GM10266 (cell line): Measurements from ENCODE around the gene ZBP1.

Experiments
- DNase-seq: peaks from one replicate; pipeline ENCODE4 v3.0.0; 2012; ENCODE audit errors: extremely low spot score
- TF ChIP-seq, protein P1 (sequence below): IDR thresholded peaks from 2 replicates; pipeline ENCODE4 v1.5.1; 2012; ENCODE audit warnings: mild to moderate bottlenecking, low read depth; ENCODE audit not compliant: control insufficient read depth, insufficient read depth; ENCODE audit errors: missing control alignments

Gene ZBP1

DNA sequence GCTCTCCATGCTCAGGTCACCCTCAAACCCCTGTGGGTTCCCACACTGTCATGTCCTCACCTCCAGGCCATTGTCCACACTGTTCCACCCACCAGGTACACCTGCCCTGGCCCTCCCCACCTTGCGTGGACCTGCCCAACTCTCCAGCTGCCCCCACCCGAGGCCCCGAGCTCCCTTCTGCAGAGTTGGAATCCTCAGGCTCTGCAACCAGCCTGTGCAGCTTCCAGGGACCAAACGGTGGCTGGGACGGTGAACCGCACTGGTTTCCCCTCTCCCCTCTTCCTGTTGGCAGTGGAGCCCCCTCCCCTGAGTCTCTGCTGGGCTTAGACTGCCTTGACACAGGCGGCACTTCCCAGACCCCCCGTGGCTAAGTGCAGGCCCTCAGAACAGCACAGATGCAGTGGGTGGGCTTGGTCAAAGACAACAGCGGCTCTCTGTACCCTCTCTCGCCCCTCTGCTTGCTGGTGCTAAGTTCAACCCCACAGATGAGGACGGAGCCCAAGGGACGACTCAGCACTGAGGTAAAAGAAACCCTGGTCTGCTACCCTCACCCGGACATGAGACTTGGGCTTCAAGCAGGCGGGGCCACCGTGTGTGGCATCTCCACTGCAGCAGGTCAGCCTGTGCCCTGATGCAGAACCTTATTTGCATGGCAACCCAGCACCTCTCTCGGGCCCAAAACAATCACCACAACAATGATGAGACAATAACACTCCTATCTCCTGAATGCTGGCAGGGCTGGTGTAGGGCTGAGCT lies 11.0 kb downstream of the ZBP1 start:
- DNase-seq: no peak
- TF ChIP-seq, protein P1, sequence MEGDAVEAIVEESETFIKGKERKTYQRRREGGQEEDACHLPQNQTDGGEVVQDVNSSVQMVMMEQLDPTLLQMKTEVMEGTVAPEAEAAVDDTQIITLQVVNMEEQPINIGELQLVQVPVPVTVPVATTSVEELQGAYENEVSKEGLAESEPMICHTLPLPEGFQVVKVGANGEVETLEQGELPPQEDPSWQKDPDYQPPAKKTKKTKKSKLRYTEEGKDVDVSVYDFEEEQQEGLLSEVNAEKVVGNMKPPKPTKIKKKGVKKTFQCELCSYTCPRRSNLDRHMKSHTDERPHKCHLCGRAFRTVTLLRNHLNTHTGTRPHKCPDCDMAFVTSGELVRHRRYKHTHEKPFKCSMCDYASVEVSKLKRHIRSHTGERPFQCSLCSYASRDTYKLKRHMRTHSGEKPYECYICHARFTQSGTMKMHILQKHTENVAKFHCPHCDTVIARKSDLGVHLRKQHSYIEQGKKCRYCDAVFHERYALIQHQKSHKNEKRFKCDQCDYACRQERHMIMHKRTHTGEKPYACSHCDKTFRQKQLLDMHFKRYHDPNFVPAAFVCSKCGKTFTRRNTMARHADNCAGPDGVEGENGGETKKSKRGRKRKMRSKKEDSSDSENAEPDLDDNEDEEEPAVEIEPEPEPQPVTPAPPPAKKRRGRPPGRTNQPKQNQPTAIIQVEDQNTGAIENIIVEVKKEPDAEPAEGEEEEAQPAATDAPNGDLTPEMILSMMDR: no peak

DNA sequence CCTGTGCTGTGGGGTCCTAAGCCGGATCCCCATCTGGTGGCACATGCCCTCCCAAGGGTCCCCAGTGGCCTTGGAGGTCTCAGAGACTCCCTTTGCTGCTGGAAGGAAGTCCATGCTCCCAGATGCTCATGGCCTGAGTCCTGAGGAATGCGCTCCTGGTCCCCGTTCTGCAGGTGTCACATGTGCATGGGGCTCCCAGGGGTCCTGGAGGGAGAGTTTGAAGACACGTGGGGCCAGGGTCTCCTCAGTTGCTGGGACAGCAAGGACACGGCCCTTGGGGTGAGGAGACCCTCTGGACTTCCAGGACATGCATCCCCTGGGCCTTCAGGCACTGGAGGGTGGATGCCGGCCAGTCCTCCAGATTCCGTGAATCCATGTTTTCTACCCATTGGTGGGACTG lies 11.7 kb downstream of the ZBP1 start:
- TF ChIP-seq, protein P1: no peak
- no peak for DNase-seq

DNA sequence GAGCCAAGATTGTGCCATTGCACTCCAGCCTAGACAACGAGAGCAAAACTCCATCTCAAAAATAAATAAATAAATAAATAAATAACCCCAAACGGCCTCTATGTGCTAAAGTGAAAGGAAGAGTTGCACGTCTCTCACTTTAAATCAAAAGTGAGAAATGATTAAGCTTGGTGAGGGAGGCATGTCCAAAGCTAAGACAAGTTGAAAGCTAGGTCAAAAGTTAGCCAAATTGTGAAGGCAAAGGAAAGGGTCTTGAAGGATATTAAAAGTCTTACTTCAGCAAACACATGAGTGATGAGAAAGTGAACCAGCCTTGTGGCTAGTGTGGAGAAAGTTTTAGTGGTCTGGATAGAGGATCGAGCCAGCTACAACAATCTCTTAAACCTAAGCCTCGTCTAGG lies 14.3 kb downstream of the ZBP1 start:
- TF ChIP-seq, protein P1: no peak
- DNase-seq: no peak

DNA sequence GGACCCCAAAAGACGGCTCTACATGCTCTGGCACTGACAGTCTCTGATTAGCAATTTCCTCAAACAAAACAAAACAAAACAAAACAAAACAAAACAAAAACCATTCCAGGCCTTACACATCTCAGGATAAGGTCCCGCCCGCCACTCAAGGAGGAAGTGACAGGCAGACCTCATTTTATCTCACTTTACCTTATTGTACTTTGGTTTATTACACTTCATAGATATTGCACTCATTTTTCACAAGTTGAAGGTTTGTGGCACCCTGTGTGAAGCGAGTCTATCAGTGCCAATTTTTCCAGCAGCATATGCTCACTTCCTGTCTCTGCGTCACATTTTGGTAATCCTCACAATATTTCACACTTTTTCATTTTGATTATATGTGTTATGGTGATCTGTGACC lies 15.2 kb downstream of the ZBP1 start:
- TF ChIP-seq, protein P1: no peak
- no peak for DNase-seq

DNA sequence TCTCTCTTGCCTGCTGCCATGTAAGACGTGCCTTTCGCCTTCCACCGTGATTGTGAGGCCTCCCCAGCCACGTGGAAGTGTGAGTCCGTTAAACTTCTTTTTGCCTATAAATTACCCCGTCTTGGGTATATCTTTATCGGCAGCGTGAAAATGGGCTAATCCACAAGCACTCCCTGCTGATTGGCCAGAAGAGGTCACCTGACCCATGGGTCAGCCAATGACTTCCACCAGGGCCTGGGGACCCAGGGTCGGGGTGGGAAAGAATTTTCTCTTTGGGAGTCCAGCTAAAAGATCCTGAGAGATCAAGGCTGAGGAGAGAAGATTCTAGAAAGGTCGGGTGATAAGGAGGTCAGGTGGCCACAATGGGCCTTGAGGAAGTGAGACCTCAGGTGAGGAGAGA lies 17.1 kb downstream of the ZBP1 start:
- TF ChIP-seq, protein P1: no peak
- no peak for DNase-seq

DNA sequence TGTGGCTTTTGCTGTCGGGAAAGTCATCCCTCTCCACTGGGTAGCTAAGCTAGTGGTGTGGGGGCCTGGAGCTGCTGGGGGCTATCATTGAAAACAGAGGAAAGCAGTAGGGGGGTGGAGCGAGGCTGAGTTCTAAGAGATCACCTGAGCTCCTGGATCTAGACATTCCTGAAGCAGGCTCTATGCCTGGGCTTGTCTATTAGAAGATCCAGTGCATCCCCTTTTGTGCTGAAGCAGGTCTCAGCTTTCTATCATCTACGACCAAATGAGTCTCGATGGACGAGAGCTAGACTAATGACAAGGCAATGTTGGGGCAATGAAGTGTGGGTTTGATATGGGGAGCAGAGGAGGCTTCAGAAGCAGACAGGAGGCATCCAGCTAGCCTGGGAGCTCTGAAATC lies 18.5 kb downstream of the ZBP1 start:
- no peak for DNase-seq
- TF ChIP-seq, protein P1: no peak

DNA sequence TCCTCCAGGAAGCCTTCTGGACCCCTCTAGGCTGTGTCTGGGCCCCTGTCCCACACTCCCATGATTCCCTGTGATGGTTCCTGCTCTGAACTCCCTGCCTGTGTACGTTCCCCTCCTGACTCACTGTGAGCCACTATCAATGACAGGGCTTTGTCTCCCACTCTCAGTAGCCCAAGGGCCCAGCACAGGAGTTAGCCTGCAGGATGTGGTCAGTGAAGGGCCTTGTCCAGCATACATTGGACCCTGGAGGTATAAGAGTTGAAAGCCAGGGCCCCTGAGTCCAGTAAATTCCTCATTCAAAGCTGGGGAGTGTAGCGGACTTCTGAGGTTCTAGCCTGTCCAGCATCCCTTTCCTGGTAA lies 19.0 kb downstream of the ZBP1 start:
- no peak for DNase-seq
- TF ChIP-seq, protein P1: no peak
